ENCODE measurements around the gene RUNDC3A.
"Not testable (repeated sequence)": the region's sequence is repeated elsewhere in the genome, so short reads cannot be mapped to it uniquely, and the experiment has no call there.

Gene RUNDC3A

DNA sequence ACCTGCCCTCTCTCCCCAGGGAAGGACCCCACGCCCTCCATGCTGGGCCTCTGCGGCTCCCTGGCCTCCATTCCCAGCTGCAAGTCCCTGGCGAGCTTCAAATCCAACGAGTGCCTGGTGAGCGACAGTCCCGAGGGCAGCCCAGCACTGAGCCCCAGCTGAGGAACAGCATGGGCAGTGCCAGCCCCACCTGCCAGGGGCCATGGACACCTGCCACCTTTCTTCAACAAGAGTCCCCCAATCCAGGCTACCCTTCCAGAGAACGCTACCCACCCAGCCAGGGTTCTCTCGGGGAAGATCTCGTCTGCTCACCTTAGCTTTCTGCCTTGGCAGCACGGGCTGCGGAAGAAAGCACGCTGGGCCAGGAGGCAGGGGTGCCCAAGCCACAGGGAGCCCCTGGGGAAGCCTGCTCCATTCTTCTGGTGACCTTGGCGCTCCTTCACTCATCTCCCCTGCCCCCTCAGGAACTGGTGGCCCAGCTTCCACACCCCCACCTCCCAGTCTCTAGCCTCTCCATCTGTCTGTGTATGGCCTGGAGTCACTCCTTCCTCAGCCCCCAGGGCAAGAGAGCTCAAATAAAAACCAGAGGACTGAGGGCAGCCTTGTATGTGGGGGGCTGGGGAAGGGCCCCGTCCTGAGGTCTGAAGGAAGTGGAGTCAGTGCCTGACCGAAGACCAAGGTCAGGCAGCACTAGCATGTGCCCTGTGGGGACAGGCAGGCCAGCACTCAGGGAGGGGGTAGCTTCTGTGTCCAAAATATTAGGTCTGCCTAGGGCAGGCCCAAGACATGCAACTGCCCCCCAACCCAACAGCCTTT is 9.9 kb downstream of the RUNDC3A start:
- no peak for DNase-seq (ENCODE audit: low read depth, low spot score)

DNA sequence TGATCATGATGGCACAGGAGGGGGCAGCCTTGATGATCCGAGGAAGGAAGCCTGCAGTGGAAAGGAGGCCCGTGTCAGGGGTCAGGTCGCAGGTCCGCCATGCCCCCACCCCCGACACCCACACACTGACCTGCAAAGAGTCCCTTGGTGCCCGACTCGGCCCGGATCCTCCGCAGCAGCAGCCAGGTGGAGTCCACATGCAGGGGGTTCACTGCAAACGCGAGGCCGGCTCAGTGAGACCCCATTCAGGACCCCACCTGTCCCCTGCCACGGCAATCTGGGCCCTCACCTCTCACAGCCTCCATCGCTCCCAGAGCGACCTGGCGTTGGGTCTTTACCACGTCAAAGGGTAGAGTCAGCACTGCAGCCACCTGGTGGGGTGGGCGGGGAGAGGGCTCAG is 11.7 kb downstream of the RUNDC3A start:
- DNase-seq (ENCODE audit: low read depth, low spot score): no peak

DNA sequence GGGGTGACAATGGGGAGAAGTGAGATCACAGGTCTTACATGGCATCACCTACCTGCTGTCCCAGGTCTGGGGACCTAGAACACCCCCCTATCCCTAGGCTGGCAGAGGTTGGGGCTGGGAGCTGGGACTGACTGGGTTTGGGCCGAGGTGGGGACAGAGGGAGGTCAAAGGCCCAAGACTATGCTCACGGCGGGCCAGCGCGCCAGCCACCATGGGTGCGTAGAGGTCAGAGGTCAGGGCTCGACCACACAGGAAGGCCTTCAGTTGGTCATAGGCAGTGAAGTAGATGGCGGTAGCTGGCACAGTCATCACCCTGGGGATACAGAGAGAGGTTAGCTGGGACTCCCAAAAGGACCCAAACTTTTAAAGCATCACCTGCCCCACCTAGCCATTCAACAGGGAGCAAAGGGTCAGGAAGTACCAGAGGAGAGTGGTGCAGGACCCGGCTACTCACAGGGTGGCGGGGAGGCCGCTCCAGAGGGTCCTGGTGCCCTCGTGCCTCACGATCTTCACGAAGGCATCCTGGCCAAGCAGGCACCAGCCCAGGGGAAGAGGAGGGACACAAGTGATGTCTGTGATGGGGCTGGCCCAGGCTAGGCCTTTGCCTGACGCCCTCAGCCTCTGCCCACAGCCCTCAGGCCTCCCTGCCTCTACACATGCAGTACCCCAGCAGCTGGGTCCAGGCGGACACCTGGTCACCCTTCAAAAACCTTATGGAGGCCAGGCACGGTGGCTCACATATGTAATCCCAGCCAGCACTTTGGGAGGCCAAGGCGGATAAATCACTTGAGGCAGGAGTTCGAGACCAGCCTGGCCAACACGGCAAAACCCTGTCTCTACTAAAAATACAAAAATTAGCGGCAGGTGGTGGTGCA is 13.1 kb downstream of the RUNDC3A start:
- no peak for DNase-seq (ENCODE audit: low read depth, low spot score)

DNA sequence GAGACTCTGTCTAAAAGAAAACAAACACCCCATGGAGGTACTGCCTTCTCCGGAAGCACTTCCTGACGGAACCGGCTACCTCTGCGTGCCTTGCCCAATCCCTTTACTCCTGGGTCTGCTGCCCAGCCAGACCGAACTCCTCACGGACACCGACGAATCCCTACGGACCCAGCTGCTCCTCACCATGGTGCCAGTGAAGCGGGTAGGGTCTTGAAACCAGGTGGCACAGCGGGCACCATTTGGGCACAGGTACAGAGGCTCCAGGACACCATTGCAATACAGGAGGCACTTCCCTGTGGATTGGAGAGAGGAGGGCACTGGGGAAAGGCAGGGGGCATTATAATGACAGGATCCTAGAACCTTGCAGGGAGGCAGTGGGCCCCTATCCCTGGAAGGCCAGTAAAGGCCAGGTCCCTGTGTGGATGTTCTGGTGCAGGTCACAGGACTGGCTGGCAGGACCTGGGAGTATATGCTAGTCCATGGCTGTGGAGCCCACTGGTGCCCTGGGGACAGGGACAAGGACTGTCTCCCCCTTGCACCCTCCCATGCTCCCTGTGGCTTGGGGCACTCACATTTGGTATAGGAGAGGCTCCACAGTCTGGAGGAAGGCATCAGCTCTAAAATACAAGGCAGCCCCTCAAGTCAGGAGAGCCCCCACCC is 14.0 kb downstream of the RUNDC3A start:
- no peak for DNase-seq (ENCODE audit: low read depth, low spot score)

DNA sequence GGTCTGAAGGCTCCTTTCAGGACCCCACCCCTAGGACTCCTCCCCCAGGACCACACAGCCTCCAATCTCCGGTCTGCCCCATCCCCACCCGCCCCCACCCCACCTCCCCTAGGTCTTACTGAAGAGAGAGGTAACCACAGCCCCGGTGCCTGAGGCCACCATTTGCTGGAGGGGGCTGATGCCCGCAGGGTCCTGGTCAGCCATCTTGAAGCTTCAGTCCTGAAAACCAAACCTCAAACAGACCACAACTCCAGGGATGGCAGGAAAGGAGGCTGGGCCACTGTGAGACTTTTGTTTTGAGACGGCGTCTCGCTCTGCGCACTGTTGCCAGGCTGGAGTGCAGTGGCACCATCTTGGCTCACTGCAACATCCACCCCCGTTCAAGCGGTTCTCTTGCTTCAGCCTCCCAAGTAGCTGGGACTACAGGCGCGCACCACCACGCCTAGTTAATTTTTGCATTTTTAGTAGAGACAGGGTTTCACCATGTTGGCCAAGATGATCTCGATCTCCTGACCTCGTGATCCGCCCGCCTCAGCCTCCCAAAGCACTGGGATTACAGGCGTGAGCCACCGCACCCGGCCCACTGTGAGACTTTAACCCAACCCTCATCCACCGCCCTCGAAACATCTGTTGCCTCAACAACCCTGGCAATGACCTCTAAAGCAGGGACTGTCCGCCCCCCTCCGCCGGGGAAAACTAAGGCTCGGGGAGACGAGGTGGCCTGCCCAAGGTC is 15.1 kb downstream of the RUNDC3A start:
- no peak for DNase-seq (ENCODE audit: low read depth, low spot score)

DNA sequence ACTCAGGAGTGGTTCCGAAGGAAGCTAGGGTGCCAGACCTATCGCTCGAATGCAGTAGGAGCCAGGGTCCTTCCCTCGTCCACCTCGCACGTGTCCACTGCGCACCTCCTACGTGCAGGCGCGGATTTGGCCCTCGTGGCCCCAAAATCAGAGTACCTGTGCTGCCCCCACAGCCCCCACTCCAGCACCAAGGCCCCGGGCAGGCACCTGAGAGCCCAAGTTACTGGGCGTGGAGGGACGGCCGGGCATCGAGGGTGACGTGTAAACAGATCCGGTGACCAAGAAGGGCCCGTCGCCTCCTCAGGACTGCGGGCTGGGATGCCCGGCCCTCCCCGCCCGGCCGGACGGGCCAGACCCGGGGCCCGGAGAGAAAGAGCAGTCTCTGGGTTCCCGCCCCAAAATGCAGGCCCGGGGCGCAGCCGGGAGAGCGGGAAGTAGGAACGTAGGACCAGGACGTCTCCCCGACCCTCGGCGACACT is 15.7 kb downstream of the RUNDC3A start:
- DNase-seq (ENCODE audit: low read depth, low spot score): no peak

DNA sequence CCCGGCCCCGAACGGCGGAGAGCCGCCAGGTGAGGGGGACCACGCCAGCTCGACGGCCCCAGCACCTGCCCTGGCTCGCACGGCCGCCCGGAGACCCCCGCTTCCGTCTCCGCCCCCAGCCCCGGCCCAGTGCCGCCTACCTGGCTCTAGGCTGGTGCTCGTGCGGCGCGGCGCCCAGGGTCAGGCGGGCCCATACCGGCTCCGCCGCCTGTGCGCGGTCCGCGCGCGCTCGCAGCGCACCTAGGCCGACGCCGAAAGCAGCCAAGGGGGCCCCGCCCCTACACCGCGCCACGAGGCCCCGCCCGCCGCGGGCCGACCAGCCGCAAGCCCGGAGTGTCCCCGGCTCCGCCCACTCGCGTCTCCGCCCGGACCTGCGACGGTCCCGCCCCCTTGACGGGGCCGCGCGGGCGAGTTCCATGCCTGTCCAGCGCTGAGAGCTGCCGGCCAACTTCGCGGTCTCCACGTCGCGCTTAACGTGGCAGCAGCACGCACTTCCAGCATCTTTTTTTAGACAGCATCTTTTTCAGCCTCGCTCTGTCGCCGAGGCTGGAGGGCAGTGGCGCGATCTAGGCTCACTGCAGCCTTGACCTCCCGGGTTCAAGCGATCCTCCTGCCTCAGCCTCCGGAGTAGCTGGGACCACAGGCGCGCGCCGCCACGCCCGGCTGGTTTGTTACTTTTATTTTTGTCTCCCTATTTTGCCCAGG is 16.3 kb downstream of the RUNDC3A start, which contains the start of gene SLC25A39:
Gene SLC25A39 (minus strand): TSS at position 253 of the 705 bp plus-strand sequence. CDS start 1,261 bp downstream, outside the sequence.
- DNase-seq (ENCODE audit: low read depth, low spot score): peak; percentile 65

DNA sequence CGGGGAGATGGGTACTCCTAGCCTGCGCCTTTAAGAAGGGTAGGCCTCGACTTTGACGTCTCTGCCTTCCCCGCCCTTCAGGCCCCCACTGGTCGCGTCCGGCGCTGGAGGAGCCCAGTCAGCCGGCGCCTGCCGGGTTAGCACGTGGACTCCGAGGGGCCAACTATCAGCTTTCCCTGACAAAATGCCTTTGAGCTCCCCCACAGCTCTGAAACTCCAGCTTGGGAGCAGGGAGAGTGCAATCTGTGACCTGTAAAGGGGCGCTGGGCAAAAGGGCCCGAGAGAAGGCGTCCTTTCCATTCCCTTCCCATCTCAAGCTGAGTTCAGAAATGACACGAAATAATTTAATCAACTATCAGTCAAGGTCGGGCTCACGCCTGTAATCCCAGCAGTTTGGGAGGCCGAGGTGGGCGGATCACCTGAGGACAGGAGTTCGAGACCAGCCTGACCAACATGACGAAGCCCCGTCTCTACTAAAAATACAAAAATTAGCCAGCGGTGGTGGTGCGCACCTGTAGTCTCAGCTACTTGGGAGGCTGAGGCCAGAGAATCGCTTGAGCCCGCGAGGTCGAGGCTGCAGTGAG is 18.6 kb downstream of the RUNDC3A start:
- DNase-seq (ENCODE audit: low read depth, low spot score): peak; percentile 82

DNA sequence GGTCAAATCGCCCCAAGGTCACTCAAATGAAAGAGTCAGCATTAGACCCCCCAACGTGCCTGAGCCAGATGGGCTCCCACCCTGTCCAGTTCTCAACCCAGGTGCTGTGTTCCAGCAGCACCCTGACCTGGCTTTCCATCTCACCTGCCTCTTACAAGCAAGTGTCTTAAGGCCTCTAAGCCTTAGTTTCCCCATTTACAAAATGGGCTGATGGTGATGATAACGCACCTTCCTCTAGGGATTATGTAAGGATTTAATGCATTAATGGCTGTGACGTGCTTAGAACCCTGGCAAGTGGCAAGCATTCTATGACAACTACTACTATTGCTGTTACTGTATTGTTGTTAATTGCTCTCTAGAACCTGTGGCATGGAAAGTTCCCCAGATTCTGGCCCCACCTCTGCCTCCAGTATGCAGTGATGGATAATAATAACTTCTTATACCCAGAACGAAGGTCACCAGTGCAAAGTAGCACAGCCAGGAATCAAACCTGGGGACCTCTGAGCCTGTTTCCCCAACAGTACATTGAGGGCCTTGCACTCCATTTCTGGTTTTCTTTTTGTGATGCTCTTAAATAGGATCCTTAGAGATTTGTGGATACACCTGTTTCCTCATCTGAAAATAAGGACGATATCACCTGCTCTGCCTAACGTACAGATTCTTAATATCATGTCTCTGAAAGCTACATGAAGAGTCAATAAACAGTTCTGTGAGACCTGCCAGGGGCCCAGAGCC is 19.5 kb downstream of the RUNDC3A start:
- DNase-seq (ENCODE audit: low read depth, low spot score): no peak

DNA sequence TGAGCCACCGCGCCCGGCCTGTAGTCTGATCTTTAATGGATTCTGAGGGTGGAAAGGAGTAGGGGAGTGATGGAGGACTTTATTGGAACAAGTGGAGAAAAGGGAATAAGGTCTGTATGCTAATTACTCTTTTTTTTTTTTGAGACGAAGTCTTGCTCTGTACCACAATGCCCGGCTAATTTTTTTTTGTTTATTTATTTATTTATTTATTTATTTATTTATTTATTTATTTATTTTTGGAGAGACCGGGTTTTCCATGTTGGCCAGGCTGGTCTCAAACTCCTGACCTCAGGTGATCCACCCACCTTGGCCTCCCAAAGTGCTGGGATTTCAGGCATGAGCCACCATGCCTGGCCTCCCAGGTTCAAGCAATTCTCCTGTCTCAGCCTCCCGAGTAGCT is 21.1 kb downstream of the RUNDC3A start:
- not testable (repeated sequence) for DNase-seq (ENCODE audit: low read depth, low spot score)

DNA sequence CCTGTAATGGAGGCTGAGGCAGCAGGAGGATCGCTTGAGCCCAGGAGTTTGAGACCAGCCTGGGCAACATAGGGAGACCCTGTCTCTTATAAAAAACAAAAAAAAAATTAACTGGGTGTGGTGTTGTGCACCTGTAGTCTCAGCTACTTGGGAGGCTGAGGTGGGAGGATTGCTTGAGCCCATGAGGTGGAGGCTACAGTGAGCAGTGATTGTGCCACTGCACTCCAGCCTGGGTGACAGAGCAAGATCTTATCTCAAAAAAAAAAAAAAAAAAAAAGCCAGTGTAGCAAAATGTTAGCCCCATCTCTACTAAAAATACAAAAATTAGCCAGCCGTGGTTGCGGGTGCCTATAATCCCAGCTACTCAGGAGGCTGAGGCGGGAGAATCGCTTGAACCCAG is 21.9 kb downstream of the RUNDC3A start:
- not testable (repeated sequence) for DNase-seq (ENCODE audit: low read depth, low spot score)

DNA sequence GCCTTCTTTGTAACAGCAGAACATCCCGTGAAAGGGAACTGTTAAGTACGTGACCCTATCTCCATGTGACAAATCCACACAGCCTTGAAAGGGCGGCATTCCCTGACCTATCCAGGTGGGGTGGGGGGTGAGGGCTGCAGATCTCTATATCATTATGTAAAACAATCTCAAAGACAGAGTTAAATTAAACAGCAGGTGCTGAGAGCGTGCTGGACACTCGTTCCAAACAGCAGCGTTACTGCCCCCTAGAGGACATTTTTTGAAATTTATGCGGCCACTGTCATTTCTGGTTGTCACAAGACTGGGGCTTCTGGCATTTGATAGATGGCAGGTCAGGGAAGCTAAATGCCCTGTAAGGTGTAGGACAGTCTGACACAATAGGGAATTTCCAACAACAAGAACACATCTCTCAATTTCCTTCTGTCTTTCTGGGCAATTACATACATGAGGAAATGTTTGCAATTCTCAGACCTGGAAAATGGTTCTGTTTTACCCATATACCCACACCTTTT is 22.9 kb downstream of the RUNDC3A start:
- DNase-seq (ENCODE audit: low read depth, low spot score): no peak

DNA sequence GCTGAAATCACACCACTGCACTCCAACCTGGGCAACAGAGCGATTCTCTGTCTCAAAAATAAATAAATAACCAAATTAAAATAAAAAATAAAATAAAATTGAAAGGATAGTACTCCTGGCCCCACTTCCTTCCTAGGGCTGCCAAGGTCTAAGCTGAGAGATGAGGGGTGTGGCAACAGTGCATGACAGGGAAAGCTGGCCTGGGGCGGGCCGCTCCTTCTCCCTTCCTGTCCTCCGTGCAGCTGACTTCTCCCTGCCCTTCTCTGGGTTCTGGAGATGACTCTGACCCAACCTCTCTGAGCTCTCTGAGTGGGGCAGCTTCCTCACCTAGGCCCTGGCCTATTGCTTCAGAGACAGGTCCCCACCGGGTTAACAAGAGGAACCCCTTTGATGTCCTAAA is 25.0 kb downstream of the RUNDC3A start:
- DNase-seq (ENCODE audit: low read depth, low spot score): no peak

DNA sequence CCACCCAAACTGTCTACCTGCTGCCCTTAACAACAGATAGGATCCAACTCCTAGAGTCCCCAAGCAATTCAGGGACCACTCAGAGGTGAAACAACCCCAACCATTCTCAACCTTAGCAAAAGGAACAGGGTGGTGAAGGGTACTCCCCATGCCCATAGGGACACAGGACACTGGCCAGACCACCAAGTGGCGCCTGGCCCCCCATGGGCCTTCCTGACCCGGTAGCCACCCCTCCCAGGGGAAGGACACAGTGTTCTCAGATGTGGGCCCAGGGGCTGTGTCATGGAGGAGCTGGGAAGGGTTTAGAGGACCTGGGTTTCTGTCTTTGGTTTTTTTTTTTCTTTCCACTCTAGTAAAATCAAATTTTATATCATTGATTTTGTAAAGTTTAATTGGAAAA is 25.9 kb downstream of the RUNDC3A start:
- no peak for DNase-seq (ENCODE audit: low read depth, low spot score)

DNA sequence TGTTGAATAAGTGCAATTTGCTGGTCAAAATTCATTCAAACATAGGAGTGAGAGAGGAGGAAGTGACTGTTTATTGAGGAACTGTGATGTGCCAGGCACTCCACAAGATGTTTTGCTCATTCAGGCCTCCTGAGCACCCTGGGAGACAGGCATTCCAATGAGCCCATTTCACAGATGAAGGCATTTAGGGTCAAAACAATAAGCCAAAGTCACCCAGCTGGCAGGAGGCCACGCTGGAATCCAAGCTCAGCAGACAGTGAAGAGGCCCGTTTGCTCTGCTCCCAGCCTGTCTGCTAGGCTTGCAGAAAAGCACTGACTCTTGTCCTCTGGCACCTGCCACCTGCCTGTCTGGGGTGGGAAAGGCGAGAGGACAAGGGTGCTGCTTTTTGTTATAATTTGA is 26.3 kb downstream of the RUNDC3A start:
- DNase-seq (ENCODE audit: low read depth, low spot score): no peak

DNA sequence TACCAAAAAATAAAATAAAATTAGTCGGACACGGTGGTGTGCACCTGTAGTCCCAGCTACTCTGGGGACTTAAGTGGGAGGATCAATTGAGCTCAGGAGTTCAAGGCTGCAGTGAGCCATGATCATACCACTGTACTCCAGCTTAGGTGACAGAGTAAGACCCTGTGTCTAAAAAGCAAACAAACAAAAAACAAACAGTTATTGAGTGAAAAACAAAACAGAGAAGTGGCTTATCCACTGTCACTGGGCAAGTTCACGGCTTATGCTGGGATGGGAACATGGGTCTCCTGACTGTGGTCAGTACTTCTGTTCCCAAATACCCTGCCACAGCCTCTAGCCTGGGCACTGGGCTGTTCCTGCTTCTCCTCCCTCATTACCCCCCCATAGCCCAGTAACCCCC is 27.2 kb downstream of the RUNDC3A start:
- no peak for DNase-seq (ENCODE audit: low read depth, low spot score)

DNA sequence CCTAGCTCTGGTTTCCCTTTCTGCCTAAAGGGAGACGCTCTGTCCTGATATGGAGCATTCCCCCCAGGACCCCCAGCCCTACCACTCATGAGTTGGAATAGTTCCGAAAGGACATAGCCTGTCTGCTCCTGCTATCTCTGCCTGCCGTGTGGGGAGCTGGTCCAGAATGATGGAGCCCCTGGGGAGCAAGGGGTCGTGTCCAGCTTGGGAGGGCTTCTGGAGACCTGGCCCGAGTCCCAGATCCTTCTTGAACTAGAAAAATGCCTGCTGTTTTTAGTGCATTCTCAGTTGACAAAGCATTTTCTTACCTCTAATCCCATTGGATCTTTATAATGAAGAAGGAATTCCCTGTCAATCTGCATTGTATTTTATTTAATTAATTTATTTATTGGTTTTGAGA is 27.6 kb downstream of the RUNDC3A start:
- DNase-seq (ENCODE audit: low read depth, low spot score): no peak

DNA sequence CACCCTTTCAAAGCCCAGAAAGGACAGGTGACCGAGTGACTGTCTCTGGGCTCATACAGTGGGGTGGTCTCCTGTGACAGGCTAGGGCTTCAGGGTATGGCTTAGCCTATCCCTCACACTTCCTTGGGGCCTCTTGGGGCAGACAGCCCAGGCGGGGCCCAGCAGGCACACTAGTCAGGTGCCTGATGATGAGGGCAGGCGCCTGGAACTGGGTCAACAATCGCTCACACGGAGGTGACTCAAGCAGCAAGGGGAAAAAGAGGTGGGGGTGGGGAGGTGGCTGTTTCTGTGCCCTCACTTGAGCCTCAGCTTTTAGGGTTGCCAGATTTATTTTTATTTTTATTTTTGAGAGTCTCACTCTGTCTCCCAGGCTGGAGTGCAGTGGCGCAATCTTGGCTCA is 30.3 kb downstream of the RUNDC3A start:
- DNase-seq (ENCODE audit: low read depth, low spot score): no peak

DNA sequence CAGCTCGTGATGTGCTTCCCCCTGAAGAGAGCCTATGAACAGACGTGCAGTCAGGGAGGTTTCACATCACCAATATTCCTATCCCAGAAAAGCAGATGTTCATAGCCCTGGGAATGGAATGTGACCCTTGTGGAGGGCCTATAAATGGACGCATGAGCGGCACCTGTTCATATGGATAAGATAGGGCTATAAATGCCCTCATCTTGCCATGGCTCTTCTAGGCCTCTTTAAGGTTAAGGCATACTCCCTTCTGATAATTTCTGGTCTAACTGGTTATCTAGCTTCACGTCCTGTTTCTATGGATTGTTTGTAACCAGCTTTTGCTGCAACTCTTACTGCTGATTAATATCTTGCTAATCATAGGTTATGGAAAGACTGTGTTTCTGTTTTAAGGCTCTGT is 32.2 kb downstream of the RUNDC3A start:
- DNase-seq (ENCODE audit: low read depth, low spot score): not testable (repeated sequence)

All from brain pericyte (primary cell).